Right lobe of liver (tissue), 6 donors: ENCODE measurements around the gene CASP6. TPM values are rescaled to one million over a fixed set of nuclear protein-coding genes. Genes with fewer than 3 reads are reported as not detected.

Experiments used
- ATAC-seq, 4 donors: fragments of 200-7000 bp; cut with Tn5 transposase; one replicate each; pipeline ENCODE4 v1.9.1; 2020; ENCODE audit warnings: mild to moderate bottlenecking in 4 of 4, moderate library complexity in 4 of 4
- DNase-seq, 3 donors: peaks; one replicate each; pipeline ENCODE4 v3.0.0-alpha.2; 2020
- H3K27ac ChIP-seq, 3 donors: fragments of 200-600 bp; one replicate each; pipeline ENCODE4 v1.8.0; 2022
- H3K27me3 ChIP-seq, 2 donors: fragments of 200-600 bp; one replicate each; pipeline ENCODE4 v1.8.0; 2022
- H3K36me3 ChIP-seq, 4 donors: fragments of 200-600 bp; sonication (generic) in 1 of 4; one replicate each; pipeline versions ENCODE4 v1.5.1 to v1.8.0; 2017 to 2022; ENCODE audit warnings: control low read depth in 1 of 4
- H3K4me1 ChIP-seq, 4 donors: fragments of 200-600 bp; sonication (generic) in 1 of 4; one replicate each; pipeline versions ENCODE4 v1.5.1 to v1.8.0; 2017 to 2022; ENCODE audit warnings: control low read depth in 1 of 4
- H3K4me3 ChIP-seq, 3 donors: fragments of 200-600 bp; one replicate each; pipeline ENCODE4 v1.8.0; 2022
- H3K9me3 ChIP-seq, 4 donors: fragments of 200-600 bp; sonication (generic) in 1 of 4; one replicate each; pipeline versions ENCODE4 v1.5.1 to v1.8.0; 2017 to 2022; ENCODE audit warnings: control low read depth in 1 of 4
- POLR2A ChIP-seq: fragments of 450-650 bp; IDR thresholded peaks from one replicate; pipeline ENCODE4 v1.6.1; 2017; ENCODE audit warnings: antibody characterized with exemption, mild to moderate bottlenecking
- WGBS: methylation state at CpG from one replicate; pipeline ENCODE4 v1.1.6; 2018; ENCODE audit warnings: low coverage, low lambda C conversion rate; ENCODE audit not compliant: insufficient coverage; ENCODE audit errors: missing lambda C conversion rate; 5-methylcytosine and 5-hydroxymethylcytosine counted together
- intact Hi-C, 2 donors: fragments of 100-400 bp; cut with DNase I; formaldehyde crosslinking; loops; one replicate each; pipeline versions ENCODE4 v1.11.2 to v1.14.1; 2022
- long read RNA-seq: library from polyadenylated mRNA; unstranded; transcript quantifications from one replicate; pipeline ENCODE4 v2.0.0, GENCODE V29; 2019
- total RNA-seq, 6 experiments: library from RNA; depleted of rRNA in 2 of 6; stranded (reverse); fragments of >200 nt in 2 of 6; fragmentation: NEBNext Ultra II Directional in 3 of 6; extraction: Animal tissue kit (Norgen Biotek cat#: 25700) in 3 of 6; gene quantifications; one replicate each; pipeline versions ENCODE4 v1.1.0 to v1.2.4, GENCODE V29; 2016 to 2023
- TF ChIP-seq, protein P1 (sequence below), 4 donors: fragments of 200-600 bp in 3 of 4; fragments of 450-650 bp in 1 of 4; IDR thresholded peaks; one replicate each; pipeline versions ENCODE4 v1.5.1 to v1.8.0; 2016 to 2022; ENCODE audit warnings: antibody characterized with exemption in 4 of 4, mild to moderate bottlenecking in 2 of 4
- donor health status: DM: no; HTN: yes; CAD: no.
- donor health status: DM: no; HTN: no; CAD: no.
- donor health status: DM: no; HTN: no; CAD: no.
- donor health status: DM: no; HTN: yes; CAD: no.
- donor health status: DM: no; HTN: yes; CAD: no.

The CASP6 gene
- 10 to 100 TPM; 14.1 to 18.4 (median 15.3) TPM for total RNA-seq
- long read RNA-seq, partial matches to known transcripts = 0 of 4 reads
- long read RNA-seq, other reads (novel, unspliced or antisense) = 0 of 4 reads

GRCh38 chr4:109702950-109703663 is at the start of gene CASP6:
Gene CASP6 (minus strand): TSS chr4:109703445. CDS start chr4:109703395, 50 bp downstream.
- peaks cover 0 to 3% (median 0%) of the 10 kb centered on the region in 4 donors for H3K36me3 ChIP-seq
- ATAC-seq (peak; percentile 93 to 98 (median 95)), DNase-seq (peak; percentile 94 to 96 (median 95))
- intact Hi-C loops = no loop called here
- H3K27me3 ChIP-seq = no peaks in the 10 kb centered on the region
- TF ChIP-seq POLR2A = peak; percentile 63
- TF ChIP-seq, protein P1, sequence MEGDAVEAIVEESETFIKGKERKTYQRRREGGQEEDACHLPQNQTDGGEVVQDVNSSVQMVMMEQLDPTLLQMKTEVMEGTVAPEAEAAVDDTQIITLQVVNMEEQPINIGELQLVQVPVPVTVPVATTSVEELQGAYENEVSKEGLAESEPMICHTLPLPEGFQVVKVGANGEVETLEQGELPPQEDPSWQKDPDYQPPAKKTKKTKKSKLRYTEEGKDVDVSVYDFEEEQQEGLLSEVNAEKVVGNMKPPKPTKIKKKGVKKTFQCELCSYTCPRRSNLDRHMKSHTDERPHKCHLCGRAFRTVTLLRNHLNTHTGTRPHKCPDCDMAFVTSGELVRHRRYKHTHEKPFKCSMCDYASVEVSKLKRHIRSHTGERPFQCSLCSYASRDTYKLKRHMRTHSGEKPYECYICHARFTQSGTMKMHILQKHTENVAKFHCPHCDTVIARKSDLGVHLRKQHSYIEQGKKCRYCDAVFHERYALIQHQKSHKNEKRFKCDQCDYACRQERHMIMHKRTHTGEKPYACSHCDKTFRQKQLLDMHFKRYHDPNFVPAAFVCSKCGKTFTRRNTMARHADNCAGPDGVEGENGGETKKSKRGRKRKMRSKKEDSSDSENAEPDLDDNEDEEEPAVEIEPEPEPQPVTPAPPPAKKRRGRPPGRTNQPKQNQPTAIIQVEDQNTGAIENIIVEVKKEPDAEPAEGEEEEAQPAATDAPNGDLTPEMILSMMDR (IDR thresholded peaks at IDR 0.05) = peak; percentile 54 to 64 (median 56)
- no CpG with 5 or more reads among the region's 72 CpGs for WGBS
- H3K27ac ChIP-seq = peak within 1 kb of the TSS; percentile 47 to 80 (median 80)
- no peaks in the 10 kb centered on the region for H3K9me3 ChIP-seq
- H3K4me3 ChIP-seq = peak within 1 kb of the TSS; percentile 63 to 85 (median 69)
- H3K4me1 ChIP-seq = peaks cover 0 to 38% (median 14%) of the 10 kb centered on the region in 4 donors

- no peaks in the 10 kb centered on the region for H3K27me3 ChIP-seq
- DNase-seq (no peak), ATAC-seq (no peak)
- no peak overlapping the region for H3K27ac ChIP-seq
- peaks cover 0 to 18% (median 8%) of the 10 kb centered on the region in 4 donors for H3K36me3 ChIP-seq
- no peaks in the 10 kb centered on the region for H3K9me3 ChIP-seq
- intact Hi-C loops = no loop called here
- H3K4me1 ChIP-seq = peaks cover 0 to 16% (median 8%) of the 10 kb centered on the region in 4 donors
- no peak for TF ChIP-seq POLR2A
- TF ChIP-seq, protein P1 (IDR thresholded peaks at IDR 0.05) = no peak
- no peak overlapping the region for H3K4me3 ChIP-seq
- WGBS = 0% methylated on average over 1 of the region's 1 CpG
Measured at GRCh38 chr4:109752525-109752924, 49.3 kb upstream of the CASP6 start.

DNA sequence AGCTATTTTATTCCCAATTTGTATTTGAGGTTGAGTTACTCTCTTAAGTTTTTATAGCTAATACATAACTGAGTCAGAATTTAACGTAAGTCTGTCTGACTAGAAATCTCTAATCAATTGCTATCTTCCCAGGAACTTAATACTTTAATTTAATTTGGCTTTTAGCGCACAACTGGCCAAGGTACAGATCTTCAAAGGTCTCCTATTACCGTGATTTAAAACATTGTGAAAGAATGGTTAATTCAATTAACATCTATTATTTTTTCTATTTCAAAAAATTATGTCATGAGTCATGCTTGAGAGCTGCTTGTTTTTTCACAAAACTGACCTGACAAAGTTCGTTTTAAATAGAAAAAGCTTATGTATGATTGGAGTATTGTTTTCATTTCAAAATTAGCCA is 48.6 kb upstream of the CASP6 start:
- intact Hi-C loops = no loop called here
- H3K27me3 ChIP-seq = no peaks in the 10 kb centered on the region
- WGBS = 89% methylated on average over 4 of the region's 4 CpGs

DNA sequence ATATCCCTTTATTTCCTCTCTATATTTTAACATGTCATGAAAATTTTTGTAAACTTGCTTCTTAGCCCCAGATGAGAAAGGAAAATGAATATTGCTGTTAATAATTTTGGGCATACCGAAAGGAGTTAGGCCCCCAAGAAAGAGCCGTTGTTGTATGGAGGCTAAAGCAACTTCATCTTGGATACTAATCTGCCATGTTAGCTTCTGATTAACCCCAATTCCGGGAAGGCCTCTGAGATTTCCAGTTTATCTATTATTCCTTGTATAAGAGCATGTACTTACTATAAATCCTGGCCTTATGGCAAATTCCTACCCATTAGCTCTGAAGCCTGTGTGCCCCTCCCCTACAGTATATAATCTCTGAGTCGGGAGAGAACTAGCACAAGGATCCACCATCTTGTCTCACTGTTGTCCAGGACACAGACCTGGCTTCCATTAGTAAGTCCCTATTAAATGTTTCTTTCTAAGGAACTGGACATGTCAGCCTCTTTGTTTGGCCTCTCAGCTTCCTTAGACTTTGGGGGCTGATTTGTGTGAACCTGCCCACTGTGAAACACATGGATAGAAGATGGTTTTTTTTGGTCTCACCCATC is 47.5 kb upstream of the CASP6 start:
- Histone ChIP-seq H3K27ac (no peak overlapping the region), H3K9me3 (no peaks in the 10 kb centered on the region), H3K4me1 (peaks cover 0 to 29% (median 13%) of the 10 kb centered on the region in 4 donors), H3K27me3 (no peaks in the 10 kb centered on the region), H3K4me3 (no peak overlapping the region), H3K36me3 (peaks cover 0 to 18% (median 10%) of the 10 kb centered on the region in 4 donors)
- no peak for ATAC-seq
- intact Hi-C loops = no loop called here
- no peak for DNase-seq
- no peak for TF ChIP-seq POLR2A
- TF ChIP-seq, protein P1 (IDR thresholded peaks at IDR 0.05) = no peak
- 90% methylated on average over 3 of the region's 4 CpGs for WGBS

More for the DNA sequence above, 48.6 kb upstream of the CASP6 start:
- DNase-seq = no peak
- no peak for ATAC-seq
- Histone ChIP-seq H3K36me3 (peaks cover 0 to 15% (median 6%) of the 10 kb centered on the region in 4 donors), H3K27ac (no peak overlapping the region), H3K4me3 (no peak overlapping the region), H3K4me1 (peaks cover 0 to 23% (median 11%) of the 10 kb centered on the region in 4 donors), H3K9me3 (no peaks in the 10 kb centered on the region)
- TF ChIP-seq, protein P1 (IDR thresholded peaks at IDR 0.05) = no peak
- TF ChIP-seq POLR2A = no peak
